Suprapubic skin (tissue), 4 donors: ENCODE data around the gene ZXDB.

Experiments used
- EP300 ChIP-seq: sonication (generic); formaldehyde crosslinking; IDR thresholded peaks from one replicate; pipeline ENCODE4 v1.6.1; 2017; ENCODE audit warnings: antibody characterized with exemption
- POLR2A ChIP-seq, 2 donors: fragments of 450-650 bp; IDR thresholded peaks; one replicate each; pipeline ENCODE4 v1.6.1; 2017; ENCODE audit warnings: antibody characterized with exemption in 2 of 2, mild to moderate bottlenecking in 2 of 2, moderate library complexity in 2 of 2
- POLR2AphosphoS5 ChIP-seq, 3 donors: sonication (generic); formaldehyde crosslinking; IDR thresholded peaks; one replicate each; pipeline ENCODE4 v1.6.1; 2017; ENCODE audit warnings: antibody characterized with exemption in 3 of 3
- TF ChIP-seq, protein P1 (sequence below), 2 donors: fragments of 200-600 bp in 1 of 2; fragments of 450-650 bp in 1 of 2; sonication (generic) in 1 of 2; IDR thresholded peaks; one replicate each; pipeline ENCODE4 v1.5.1; 2016 to 2019; ENCODE audit warnings: antibody characterized with exemption in 2 of 2, mild to moderate bottlenecking in 1 of 2, moderate library complexity in 1 of 2

DNA sequence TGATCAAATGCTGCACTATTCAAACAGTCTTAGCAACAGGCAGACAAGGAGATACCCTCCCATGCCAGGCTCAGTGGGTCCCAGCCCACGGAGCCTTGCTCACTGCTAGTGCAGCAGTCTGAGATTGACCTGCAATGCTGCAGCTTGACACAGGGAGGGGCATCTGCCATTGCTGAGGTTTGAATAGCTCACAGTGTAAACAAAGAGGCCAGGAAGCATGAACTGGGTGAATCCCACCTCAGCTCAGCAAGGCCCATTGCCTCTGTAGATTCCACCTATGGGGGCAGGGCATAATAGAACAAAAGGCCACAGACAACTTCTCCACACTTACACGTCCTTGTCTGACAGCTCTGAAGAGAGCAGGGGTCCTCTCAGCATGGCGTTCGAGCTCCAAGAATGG lies 26.6 kb upstream of the ZXDB start:
- TF ChIP-seq, protein P1, sequence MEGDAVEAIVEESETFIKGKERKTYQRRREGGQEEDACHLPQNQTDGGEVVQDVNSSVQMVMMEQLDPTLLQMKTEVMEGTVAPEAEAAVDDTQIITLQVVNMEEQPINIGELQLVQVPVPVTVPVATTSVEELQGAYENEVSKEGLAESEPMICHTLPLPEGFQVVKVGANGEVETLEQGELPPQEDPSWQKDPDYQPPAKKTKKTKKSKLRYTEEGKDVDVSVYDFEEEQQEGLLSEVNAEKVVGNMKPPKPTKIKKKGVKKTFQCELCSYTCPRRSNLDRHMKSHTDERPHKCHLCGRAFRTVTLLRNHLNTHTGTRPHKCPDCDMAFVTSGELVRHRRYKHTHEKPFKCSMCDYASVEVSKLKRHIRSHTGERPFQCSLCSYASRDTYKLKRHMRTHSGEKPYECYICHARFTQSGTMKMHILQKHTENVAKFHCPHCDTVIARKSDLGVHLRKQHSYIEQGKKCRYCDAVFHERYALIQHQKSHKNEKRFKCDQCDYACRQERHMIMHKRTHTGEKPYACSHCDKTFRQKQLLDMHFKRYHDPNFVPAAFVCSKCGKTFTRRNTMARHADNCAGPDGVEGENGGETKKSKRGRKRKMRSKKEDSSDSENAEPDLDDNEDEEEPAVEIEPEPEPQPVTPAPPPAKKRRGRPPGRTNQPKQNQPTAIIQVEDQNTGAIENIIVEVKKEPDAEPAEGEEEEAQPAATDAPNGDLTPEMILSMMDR (IDR thresholded peaks at IDR 0.05) = no peak
- TF ChIP-seq EP300 (no peak), POLR2AphosphoS5 (IDR thresholded peaks at IDR 0.05) (no peak), POLR2A (IDR thresholded peaks at IDR 0.05) (no peak)
